HG03280 (cell line): ENCODE data around the gene AIDA.
"Not testable (repeated sequence)": the region's sequence is repeated elsewhere in the genome, so short reads cannot be mapped to it uniquely, and the experiment has no call there.

ENCODE experiments used
- ATAC-seq: cut with Tn5 transposase; IDR thresholded peaks from one replicate; pipeline ENCODE4 v1.9.1; 2021; ENCODE audit warnings: mild to moderate bottlenecking, moderate library complexity; ENCODE audit not compliant: unreplicated experiment

The AIDA gene

DNA sequence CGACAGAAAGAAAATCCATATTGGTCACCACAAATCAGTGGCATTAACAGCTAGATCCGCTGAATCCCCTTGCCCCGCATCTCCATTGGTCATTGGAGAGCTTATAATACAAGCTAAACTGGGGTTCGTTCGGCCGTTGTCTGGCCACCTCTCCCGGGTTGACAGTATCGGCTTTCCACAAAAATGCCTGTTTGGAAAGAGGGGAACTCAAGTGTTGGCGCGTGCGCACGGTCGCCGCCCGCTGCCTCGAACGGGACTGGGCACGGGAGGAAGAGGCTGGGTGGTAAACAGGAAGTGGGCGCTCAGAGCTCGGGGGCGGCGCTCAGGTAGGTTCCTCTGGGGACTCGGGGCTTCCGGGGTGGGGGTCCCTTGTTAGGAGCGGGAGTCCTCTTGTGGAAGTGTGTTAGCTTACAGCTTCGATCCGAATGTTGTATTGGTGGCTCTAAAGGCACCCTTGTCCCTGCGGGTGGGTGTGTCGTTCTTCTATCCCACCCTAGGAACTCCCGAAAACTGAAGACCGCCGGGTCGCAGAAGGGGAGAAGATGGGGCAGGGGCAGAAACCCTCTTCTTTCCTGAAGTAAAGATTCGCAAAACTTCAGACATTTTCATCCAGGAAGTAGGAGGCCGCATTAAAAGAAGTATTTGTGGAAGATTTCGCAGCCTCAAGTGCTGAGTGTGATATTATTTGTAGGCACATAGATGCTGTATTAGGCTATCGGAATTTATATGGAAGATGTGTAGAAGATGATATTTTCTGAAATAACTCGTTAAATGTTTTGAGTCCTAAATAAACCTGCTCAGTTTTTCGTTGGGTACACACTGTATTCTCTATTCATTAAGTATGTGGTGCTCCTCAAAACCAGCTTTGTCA lies 1.0 kb upstream of the AIDA start:
- ATAC-seq = peak; percentile 57

- ATAC-seq = peak; percentile 35
These were observed 705 bp downstream of the AIDA start for GRCh38 chr1:222711319-222712252.

DNA sequence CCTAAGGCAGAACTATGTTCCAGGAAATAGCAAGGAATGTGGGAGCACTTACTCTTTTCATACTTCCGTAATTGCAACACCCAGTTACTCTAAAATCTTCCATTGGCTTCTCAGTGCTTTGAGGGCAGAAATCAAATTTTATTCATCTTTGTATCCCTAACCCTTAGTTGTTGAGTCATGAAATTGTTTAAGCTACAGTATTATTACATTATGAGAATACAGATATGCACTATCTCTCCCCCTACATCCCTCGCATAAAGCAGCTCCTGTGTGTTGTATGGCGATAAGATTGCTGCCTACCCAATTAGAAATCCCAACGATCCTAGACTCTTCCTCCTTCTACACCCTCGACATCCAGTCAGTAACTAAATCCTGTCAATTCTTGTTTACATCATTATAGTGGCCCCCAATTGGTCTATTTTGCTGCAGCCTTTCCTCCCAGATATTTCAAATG lies 2.6 kb downstream of the AIDA start:
- no peak for ATAC-seq

- ATAC-seq = no peak
These were observed 5.5 kb downstream of the AIDA start for GRCh38 chr1:222706815-222707214.

- no peak for ATAC-seq
These were observed 8.0 kb downstream of the AIDA start for GRCh38 chr1:222704260-222704659.

GRCh38 chr1:222702210-222702609 lies 10.1 kb downstream of the AIDA start:
- no peak for ATAC-seq

GRCh38 chr1:222697826-222698225 lies 14.5 kb downstream of the AIDA start:
- ATAC-seq = no peak

- no peak for ATAC-seq
These were observed 15.1 kb downstream of the AIDA start for GRCh38 chr1:222697203-222697602.

DNA sequence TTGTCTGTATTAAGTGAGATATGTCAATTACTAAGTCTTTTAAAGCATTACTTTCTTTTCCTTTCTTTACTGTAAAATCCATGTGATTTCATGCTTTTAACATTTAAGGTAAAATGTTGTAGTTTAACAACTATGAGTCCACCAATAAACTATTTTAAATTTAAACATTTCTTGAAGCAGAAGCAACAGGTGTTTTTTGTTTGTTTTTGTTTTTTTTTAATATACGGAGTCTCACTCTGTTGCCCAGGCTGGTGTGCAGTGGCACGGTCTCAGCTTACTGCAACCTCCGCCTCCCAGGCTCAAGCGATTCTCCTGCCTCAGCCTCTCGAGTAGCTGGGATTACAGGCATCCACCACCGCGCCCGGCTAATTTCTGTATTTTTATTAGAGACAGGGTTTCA lies 15.6 kb downstream of the AIDA start:
- ATAC-seq = no peak

DNA sequence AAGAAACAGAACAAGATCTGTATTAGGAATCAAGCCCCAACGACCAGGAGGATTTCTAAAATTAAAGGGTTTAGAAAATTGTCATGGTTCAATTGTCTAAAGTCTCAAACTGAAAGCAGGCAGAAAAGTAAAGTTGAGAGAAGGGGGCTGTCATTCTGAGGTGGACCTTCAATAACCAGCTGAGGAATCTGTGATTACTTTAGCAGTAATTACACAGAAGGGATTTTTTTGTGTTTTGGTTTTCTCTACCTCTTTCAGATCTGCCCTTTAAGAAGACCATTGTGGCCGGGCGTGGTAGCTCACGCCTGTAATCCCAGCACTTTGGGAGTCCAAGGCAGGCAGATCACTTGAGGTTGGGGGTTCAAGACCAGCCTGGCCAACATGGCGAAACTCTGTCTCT lies 17.4 kb downstream of the AIDA start:
- ATAC-seq = no peak

GRCh38 chr1:222691016-222691415 lies 21.3 kb downstream of the AIDA start:
- ATAC-seq = no peak

GRCh38 chr1:222680080-222680479 lies 32.2 kb downstream of the AIDA start:
- ATAC-seq = no peak

- ATAC-seq = no peak
These were observed 42.2 kb downstream of the AIDA start for GRCh38 chr1:222670110-222670509.

DNA sequence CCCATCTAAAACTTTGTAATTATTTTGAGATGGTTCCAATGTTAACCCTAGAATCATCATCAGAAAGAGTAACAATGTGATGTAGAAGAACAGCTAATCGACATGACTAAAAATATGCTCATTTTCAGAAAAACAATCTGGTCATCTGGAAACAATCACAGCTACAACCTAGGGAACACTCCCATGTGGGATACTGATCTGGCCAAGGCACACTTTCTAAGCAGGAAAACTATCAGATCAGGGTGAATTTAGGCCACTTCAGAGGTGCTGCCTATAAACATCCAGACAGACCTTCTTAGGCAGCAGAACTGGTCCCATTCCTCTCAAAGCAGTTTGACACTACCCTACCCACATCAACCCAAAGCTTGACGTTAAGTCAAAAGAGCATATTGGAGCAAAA lies 43.2 kb downstream of the AIDA start:
- not testable (repeated sequence) for ATAC-seq

DNA sequence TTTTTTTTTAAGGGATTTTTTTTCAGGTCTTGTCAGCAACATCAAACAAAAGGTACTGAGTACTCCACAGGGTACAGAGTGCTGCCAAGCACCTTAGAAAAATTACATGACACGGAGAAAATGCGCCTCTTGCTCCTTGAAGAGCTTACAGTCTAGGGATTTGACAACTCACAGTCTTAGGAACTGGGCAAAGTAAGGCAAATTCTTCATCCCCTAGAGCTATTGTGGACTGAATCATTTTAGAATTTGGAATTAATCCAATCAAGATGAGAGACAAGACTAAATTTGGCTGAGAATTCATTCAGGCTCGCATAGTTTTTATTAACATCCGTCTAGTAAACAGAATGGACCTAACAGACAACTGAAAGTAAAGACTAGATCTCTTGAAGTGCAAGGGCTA lies 44.1 kb downstream of the AIDA start:
- ATAC-seq = not testable (repeated sequence)

GRCh38 chr1:222665964-222666363 lies 46.3 kb downstream of the AIDA start:
- ATAC-seq = no peak

DNA sequence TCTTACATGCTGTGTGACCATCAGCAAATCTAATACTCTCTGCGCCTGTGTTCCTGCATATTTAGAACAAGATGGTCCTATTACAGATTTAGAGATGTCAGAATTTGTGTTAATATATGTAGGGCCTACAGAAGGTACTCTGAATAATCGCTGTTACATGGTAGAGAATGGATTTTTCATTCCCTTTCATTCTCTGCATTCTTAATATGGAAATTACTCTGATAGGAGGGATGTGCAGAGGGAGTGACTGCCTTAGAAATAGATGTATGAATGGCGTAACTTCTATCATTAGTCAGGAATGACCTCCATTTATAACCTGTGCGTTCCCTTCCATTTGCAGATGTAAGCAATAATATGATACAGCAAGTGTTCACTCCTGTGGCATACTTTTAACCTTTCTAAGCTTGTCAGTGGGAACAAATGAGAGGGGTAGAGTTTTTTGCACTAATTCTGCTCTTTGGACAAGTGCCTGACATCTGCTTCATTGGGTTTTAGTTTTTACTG lies 48.8 kb downstream of the AIDA start:
- ATAC-seq = no peak

DNA sequence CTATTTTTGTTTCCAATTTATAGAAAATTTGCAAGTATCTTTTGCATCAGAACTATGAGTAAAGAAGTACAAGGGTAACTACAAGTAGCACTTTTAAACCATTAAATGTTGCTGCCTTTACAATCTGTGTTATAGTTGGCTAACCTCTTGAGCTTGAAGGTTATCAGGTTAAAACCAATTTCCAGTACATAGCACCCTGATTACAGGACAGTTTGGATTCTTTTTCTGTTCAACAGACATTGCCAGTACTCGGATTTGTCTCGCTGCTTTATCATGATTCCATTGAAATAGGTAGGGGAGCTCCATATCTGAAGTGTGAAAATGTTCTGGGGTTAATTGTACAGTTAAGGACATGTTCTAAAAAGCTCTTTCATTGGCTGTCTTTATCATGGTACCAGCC lies 54.4 kb downstream of the AIDA start:
- ATAC-seq = no peak

DNA sequence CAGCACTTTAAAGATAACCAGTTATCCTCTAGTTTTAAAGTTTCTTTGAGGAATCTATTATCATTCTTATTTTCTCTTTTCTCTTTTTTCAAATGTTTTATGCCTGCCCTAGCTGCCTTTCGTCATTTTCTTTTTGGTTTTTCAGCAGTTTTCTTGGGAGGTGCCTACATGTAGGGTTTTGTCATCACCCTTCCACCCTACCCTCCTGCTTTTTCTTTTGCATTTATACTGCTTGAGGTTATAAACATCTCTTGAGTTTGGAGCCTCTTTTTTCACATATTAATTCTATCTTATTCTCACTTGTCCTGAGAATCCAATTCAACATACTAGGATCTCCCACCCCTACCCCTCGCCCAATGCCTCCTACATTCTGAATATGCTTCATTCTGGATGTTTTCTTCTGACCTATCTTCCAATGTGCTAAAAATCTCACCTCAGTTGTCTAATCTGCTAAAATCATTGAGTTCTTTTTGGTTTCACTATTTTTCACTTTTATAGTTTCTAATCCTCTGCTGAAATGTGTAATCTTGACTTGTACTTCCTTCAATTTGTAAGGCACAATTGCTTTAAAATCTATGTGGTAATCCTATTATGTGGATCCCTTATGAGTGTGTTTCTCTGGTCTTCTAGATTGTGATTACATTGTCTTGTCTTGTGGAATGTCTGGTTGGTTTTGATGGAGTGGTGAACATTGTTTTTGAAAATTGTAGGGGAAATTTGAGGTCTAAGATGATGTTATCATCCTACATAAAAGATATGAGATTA lies 55.7 kb downstream of the AIDA start:
- ATAC-seq = no peak

GRCh38 chr1:222654849-222655248 lies 57.4 kb downstream of the AIDA start:
- ATAC-seq = peak; percentile 98
